Stomach (tissue), 4 donors: ENCODE measurements around the gene SLC25A26.

Experiments used
- POLR2A ChIP-seq, 4 donors: fragments of 450-650 bp; IDR thresholded peaks; one replicate each; pipeline ENCODE4 v1.6.1; 2016; ENCODE audit warnings: antibody characterized with exemption in 4 of 4, control low read depth in 2 of 4, mild to moderate bottlenecking in 1 of 4, moderate library complexity in 1 of 4
- POLR2AphosphoS5 ChIP-seq, 3 donors: sonication (generic); formaldehyde crosslinking; IDR thresholded peaks; one replicate each; pipeline ENCODE4 v1.6.1; 2016; ENCODE audit warnings: antibody characterized with exemption in 3 of 3
- TF ChIP-seq, protein P1 (sequence below), 7 experiments: fragments of 450-650 bp in 4 of 7; fragments of 200-600 bp in 3 of 7; sonication (generic) in 3 of 7; IDR thresholded peaks; one replicate each; pipeline ENCODE4 v1.5.1; 2016 to 2019; ENCODE audit warnings: antibody characterized with exemption in 7 of 7, control low read depth in 2 of 7, mild to moderate bottlenecking in 1 of 7

DNA sequence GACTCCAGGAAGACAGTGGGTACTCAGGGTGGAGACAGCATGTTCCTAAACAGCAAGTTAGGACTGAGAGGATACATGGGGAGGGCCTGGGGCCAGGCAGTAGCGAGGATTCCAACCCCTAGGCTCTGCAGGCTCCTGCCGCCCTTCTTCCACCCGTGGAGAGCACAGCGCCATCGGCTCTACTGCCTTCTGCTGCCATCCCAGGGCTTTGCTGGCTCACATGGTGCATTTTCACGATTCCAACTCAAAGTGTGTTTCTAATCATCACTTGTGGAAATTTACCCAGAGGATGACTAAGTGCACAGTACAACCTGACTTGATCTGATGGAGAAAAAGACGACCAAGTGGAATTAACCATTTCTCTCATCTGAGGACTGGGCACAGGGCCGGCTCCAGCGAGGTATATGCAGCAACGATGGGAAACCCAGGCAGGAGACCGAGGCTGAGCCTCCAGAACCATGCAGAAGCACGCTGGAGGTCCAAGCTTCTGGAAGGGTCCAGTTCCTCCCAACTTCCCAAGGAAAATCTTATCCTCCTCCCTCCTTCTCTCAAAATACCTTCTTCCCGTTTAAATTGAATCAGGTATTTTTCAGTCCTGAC is 175.5 kb downstream of the SLC25A26 start:
- TF ChIP-seq, protein P1, sequence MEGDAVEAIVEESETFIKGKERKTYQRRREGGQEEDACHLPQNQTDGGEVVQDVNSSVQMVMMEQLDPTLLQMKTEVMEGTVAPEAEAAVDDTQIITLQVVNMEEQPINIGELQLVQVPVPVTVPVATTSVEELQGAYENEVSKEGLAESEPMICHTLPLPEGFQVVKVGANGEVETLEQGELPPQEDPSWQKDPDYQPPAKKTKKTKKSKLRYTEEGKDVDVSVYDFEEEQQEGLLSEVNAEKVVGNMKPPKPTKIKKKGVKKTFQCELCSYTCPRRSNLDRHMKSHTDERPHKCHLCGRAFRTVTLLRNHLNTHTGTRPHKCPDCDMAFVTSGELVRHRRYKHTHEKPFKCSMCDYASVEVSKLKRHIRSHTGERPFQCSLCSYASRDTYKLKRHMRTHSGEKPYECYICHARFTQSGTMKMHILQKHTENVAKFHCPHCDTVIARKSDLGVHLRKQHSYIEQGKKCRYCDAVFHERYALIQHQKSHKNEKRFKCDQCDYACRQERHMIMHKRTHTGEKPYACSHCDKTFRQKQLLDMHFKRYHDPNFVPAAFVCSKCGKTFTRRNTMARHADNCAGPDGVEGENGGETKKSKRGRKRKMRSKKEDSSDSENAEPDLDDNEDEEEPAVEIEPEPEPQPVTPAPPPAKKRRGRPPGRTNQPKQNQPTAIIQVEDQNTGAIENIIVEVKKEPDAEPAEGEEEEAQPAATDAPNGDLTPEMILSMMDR (IDR thresholded peaks at IDR 0.05): no peak
- no peak for TF ChIP-seq POLR2A (IDR thresholded peaks at IDR 0.05)
- TF ChIP-seq POLR2AphosphoS5 (IDR thresholded peaks at IDR 0.05): no peak
